Gastrocnemius medialis (tissue), 4 donors: ENCODE measurements around the gene KMT5C.

Experiments
- CTCF ChIP-seq, 5 experiments: fragments of 450-650 bp in 3 of 5; fragments of 200-600 bp in 2 of 5; sonication (generic) in 2 of 5; IDR thresholded peaks in 4 of 5; conservative IDR thresholded peaks in 1 of 5; 1 replicate in 4 of 5; 2 replicates in 1 of 5; pipeline ENCODE4 v1.5.1; 2016 to 2019; ENCODE audit warnings: antibody characterized with exemption in 5 of 5, mild to moderate bottlenecking in 3 of 5, moderate library complexity in 3 of 5
- POLR2A ChIP-seq, 2 donors: fragments of 450-650 bp; IDR thresholded peaks; one replicate each; pipeline ENCODE4 v1.6.1; 2017; ENCODE audit warnings: antibody characterized with exemption in 2 of 2, mild to moderate bottlenecking in 2 of 2, moderate library complexity in 2 of 2

- TF ChIP-seq CTCF (IDR thresholded peaks at IDR 0.05 in 4 of 5, conservative IDR thresholded peaks at IDR 0.05 in 1 of 5) (no peak), POLR2A (IDR thresholded peaks at IDR 0.05) (no peak)
These were observed 26.3 kb downstream of the KMT5C start for GRCh38 chr19:55365964-55366363.
